Adipocyte (in vitro differentiated cells): Measurements from ENCODE around the gene ACBD6.

Experiments
- DNase-seq: peaks from one replicate; pipeline ENCODE4 v3.0.0-alpha.2; 2015; ENCODE audit warnings: low read depth
- H3K27me3 ChIP-seq: replicated peaks from 2 replicates; pipeline ENCODE4 v1.7.0; 2013; ENCODE audit warnings: mild to moderate bottlenecking, low read length, moderate library complexity; ENCODE audit not compliant: control insufficient read depth, insufficient read depth
- H3K36me3 ChIP-seq: 2 replicates; pipeline ENCODE4 v1.7.0; 2013; ENCODE audit warnings: low read length, mild to moderate bottlenecking, moderate library complexity; ENCODE audit not compliant: control insufficient read depth, insufficient read depth, severe bottlenecking
- H3K4me1 ChIP-seq: 2 replicates; pipeline ENCODE4 v1.7.0; 2013; ENCODE audit warnings: mild to moderate bottlenecking, low read length, moderate library complexity; ENCODE audit not compliant: control insufficient read depth, insufficient read depth
- H3K4me3 ChIP-seq: 2 replicates; pipeline ENCODE4 v1.7.0; 2013; ENCODE audit warnings: mild to moderate bottlenecking, low read length, moderate library complexity
- H3K9ac ChIP-seq: 2 replicates; pipeline ENCODE4 v1.7.0; 2013; ENCODE audit warnings: mild to moderate bottlenecking, low read length, moderate library complexity
- H3K9me3 ChIP-seq: 2 replicates; pipeline ENCODE4 v1.7.0; 2013; ENCODE audit warnings: mild to moderate bottlenecking, low read length, moderate library complexity; ENCODE audit not compliant: control insufficient read depth

The ACBD6 gene

DNA sequence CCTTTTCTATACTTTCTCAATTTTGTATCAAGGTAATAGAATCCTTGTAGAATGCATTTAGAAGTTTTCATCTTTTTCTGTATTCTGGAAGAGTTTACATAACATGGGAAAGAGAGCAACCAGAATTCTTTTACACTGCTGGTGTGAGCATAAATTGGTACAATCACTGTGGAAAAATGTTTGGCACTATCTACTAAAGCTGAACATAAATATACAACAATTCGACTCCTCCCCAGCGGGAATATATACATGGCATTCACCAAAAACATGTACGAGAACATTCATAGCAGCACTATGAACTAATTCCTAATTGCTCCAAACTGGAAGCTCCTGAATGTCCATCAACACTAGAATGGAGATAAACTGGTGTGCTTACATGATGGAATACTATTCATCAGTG, 1.8 kb upstream of the ACBD6 start:
- Histone ChIP-seq H3K27me3 (no peaks in the 10 kb centered on the region), H3K4me3 (no peak overlapping the region), H3K36me3 (no peaks in the 10 kb centered on the region), H3K9ac (no peak overlapping the region), H3K4me1 (peaks cover 26% of the 10 kb centered on the region), H3K9me3 (no peaks in the 10 kb centered on the region)
- DNase-seq: peak; percentile 44

DNA sequence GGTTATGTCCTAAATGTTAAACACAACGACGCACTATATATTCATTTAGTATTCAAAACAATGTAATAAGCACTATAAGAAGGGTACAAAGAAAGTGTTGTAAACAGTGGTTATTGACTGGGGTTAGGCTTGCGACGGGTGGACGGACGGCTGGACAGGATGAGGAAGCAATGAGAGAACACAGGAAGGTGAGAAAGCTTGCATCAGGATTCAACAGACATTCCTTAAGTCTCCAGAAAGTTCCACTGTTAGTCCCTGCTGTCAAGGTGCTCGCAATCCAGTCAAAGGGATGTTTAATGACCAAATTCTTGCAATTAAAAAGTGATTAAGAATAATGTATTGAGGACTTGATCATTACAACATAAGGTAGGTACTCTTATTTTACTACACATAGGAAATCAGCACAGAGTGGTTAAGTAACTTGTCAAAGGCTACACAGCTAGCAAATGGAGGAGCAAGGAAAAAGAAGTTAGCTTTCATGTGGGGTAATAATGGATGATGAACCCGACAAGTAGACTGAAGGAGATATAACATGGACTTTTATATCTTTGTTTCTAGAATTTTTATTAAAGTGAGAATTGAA, 994 bp upstream of the ACBD6 start:
- Histone ChIP-seq H3K27me3 (no peaks in the 10 kb centered on the region), H3K9me3 (no peaks in the 10 kb centered on the region), H3K4me1 (peaks cover 26% of the 10 kb centered on the region), H3K9ac (peak overlapping the region; percentile 96), H3K4me3 (peak overlapping the region; percentile 97), H3K36me3 (peaks cover 2% of the 10 kb centered on the region)
- DNase-seq: no peak

DNA sequence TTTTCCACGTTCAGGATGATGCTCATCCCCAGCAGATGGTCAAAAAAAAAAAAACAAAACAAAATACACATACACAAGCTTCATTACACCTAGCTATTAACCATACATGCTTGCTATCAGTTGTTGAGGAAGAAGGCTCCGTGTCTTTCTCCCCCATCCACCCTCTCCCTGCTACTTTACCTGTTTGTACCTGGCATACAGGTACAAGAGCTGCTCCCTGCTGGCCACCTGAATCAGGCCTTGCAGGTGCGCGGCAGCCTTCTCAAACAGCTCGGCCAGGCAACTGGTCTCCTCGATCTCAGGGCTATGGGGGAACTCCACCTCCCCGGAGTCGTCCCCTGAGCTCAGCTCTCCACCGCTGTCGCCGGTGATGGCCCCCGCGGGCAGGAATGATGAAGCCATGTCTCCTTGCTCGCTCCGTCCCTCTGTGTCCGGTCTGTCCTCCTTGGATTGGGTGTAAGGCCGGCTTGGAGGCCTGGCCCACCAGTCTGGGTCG, 464 bp downstream of the ACBD6 start:
- H3K27me3 ChIP-seq: no peaks in the 10 kb centered on the region

DNA sequence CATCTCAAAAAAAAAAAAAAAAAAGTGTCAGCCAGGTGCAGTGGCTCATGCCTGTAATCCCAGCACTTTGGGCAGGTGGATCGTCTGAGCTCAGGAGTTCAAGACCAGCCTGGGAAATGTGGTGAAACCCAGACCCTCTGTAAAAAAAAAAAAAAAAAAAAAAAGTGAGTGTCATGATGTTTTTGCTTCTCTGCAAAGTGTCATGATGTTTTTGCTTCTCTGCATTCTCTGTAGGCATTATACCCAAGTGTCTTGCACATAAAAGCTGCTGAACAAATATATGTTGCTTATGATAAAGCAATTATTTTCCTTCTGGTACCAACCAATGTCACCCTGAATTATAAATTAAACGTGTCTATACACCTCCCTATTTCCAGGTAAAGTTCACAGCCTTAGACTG, 1.7 kb downstream of the ACBD6 start:
- Histone ChIP-seq H3K36me3 (peaks cover 3% of the 10 kb centered on the region), H3K4me3 (peak overlapping the region; percentile 97), H3K4me1 (peaks cover 21% of the 10 kb centered on the region), H3K9ac (peak overlapping the region; percentile 25), H3K9me3 (no peaks in the 10 kb centered on the region), H3K27me3 (no peaks in the 10 kb centered on the region)
- DNase-seq: no peak

More for the DNA sequence above, 464 bp downstream of the ACBD6 start:
- Histone ChIP-seq H3K4me3 (peak overlapping the region; percentile 97), H3K9ac (peak overlapping the region; percentile 96), H3K9me3 (no peaks in the 10 kb centered on the region), H3K36me3 (peaks cover 3% of the 10 kb centered on the region), H3K4me1 (peaks cover 26% of the 10 kb centered on the region)
- no peak for DNase-seq

DNA sequence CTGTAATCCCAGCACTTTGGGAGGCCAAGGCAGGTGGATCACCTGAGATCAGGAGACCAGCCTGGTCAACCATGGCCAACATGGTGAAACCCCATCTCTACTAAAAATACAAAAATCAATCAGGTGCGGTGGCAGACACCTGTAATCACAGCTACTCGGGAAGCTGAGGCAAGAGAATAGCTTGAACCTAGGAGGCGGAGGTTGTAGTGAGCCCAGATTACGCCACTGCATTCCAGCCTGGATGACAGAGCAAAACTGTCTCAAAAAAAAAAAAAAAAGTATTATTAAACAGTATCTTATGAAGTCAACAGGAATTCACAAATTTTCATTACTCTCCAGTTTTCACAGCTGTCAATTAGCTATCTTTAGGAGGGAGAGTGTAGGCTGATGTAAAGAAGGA, 3.8 kb downstream of the ACBD6 start:
- peaks cover 19% of the 10 kb centered on the region for H3K4me1 ChIP-seq
- H3K27me3 ChIP-seq: no peaks in the 10 kb centered on the region
- no peak for DNase-seq
- no peak overlapping the region for H3K9ac ChIP-seq
- peaks cover 11% of the 10 kb centered on the region for H3K36me3 ChIP-seq
- H3K9me3 ChIP-seq: no peaks in the 10 kb centered on the region
- no peak overlapping the region for H3K4me3 ChIP-seq

DNA sequence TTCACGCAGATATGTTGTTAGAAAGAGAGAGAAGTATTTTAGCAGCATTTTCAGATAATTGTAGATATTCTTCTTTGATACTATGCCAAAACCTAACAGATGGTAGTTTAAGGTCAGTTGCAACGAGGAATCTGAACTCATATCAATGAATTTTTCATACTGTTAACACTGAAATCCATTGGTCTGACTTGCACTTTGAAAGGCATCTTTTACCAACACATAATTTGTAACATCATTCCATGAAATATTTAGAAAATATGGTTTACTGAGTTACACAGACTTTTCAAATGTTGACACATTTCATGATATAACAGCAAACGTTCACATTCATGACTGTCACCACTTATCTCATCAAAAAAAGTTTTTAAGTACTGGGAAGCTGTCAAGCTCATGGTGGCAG, 4.6 kb downstream of the ACBD6 start:
- Histone ChIP-seq H3K27me3 (no peaks in the 10 kb centered on the region), H3K9me3 (no peaks in the 10 kb centered on the region), H3K36me3 (peaks cover 11% of the 10 kb centered on the region), H3K4me1 (peaks cover 14% of the 10 kb centered on the region), H3K9ac (no peak overlapping the region), H3K4me3 (no peak overlapping the region)
- no peak for DNase-seq

DNA sequence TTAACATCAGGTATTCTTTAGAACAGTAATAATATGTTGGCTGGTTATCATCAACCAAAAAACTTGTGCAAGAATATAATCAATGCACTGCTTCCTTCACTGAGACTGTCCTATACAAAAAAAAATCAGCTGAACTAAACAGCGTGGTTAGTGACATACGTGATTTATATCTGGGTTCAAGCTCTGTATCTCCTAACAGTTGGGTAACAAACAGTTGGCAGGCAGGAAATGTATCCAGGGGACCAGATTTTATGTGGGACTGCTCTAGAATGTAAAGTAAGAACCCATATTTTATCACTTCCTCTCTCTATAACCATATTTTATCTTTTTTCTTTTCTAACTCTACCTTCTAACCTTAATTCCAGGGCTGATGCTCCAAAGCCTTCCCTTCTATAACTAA, 8.0 kb downstream of the ACBD6 start:
- Histone ChIP-seq H3K27me3 (no peaks in the 10 kb centered on the region), H3K4me1 (no peaks in the 10 kb centered on the region), H3K9me3 (no peaks in the 10 kb centered on the region), H3K36me3 (peaks cover 20% of the 10 kb centered on the region), H3K4me3 (no peak overlapping the region), H3K9ac (no peak overlapping the region)
- no peak for DNase-seq

DNA sequence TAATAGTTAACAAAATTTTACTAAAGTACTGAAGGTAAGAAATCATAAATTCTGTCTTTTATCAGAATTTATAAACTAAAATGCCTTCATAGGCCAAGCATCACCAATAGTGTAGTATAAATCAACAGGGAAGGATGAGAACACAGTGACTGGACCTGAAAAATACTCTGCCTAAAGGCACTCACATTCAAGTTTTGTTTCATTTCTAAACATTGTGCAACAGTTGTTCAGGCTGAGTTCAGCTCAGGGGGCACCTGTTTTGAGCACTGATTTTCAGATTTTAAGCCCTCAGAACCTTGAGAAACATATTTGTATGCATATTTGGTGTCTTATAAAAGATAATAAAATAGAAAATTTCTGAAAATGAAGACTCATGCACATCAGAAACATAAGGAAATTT, 12.4 kb downstream of the ACBD6 start:
- Histone ChIP-seq H3K27me3 (no peaks in the 10 kb centered on the region), H3K4me3 (no peak overlapping the region), H3K36me3 (peaks cover 34% of the 10 kb centered on the region), H3K4me1 (no peaks in the 10 kb centered on the region), H3K9ac (no peak overlapping the region), H3K9me3 (no peaks in the 10 kb centered on the region)
- DNase-seq: peak; percentile 34

DNA sequence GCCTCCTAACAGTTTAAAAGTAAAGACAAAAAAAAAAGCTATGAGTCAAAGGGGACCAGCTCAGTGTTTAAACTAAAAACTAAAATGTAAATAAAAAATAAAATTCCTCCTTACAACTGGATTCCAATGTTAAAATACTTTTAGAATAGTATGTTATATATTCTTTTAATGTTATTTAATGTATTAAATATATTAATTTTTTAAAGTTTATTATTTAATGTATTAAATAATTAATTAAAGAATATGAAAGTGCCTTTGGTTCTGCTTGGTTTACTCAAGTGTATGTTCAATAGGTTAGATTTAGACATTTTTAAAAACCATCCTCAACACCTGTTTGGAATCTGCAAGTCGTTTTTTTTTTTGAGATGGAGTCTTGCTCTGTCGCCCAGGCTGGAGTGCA, 13.1 kb downstream of the ACBD6 start:
- Histone ChIP-seq H3K9me3 (no peaks in the 10 kb centered on the region), H3K4me1 (no peaks in the 10 kb centered on the region), H3K36me3 (peaks cover 36% of the 10 kb centered on the region), H3K4me3 (no peak overlapping the region), H3K9ac (no peak overlapping the region), H3K27me3 (no peaks in the 10 kb centered on the region)
- no peak for DNase-seq

DNA sequence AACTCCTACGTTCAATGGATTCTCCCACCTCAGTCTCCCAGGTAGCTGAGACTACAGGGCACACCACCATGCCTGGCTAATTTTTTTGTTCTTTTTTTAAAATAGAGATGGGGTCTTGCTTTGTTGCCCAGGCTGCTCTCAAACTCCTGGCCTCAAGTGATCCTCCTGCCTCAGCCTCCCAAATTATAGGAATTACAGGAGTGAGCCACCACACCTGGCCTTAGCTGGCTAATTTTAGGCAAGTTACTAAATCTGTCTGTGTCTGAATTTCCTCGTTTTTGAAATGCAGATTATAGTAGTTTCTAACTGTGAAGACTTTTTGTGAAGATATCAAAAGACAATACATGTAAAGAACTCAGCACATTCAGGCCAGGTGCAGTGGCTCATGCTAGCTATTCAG, 13.7 kb downstream of the ACBD6 start:
- Histone ChIP-seq H3K4me3 (no peak overlapping the region), H3K4me1 (no peaks in the 10 kb centered on the region), H3K9ac (no peak overlapping the region), H3K36me3 (peaks cover 31% of the 10 kb centered on the region), H3K27me3 (no peaks in the 10 kb centered on the region), H3K9me3 (no peaks in the 10 kb centered on the region)
- no peak for DNase-seq

DNA sequence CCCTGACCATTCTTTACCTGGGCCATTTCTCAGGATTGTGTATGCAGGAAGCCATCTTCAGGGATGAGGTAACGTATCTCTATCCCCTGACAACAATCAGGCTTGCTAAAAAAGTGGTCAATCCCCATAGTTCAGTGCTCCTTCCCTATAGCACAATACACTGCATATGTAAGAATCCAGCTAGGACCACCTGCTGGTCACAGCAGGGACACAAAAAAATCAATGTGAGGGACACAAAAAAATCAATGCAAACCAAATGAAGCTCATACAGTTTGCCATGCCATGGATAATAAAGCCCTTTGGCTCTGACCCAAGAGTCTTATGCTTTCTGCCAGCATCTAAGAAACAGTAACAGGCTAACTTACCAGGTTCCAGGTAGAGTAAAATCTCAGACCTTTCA, 16.3 kb downstream of the ACBD6 start:
- Histone ChIP-seq H3K9me3 (no peaks in the 10 kb centered on the region), H3K36me3 (peaks cover 27% of the 10 kb centered on the region), H3K27me3 (no peaks in the 10 kb centered on the region), H3K4me3 (no peak overlapping the region), H3K9ac (no peak overlapping the region), H3K4me1 (no peaks in the 10 kb centered on the region)
- DNase-seq: no peak

DNA sequence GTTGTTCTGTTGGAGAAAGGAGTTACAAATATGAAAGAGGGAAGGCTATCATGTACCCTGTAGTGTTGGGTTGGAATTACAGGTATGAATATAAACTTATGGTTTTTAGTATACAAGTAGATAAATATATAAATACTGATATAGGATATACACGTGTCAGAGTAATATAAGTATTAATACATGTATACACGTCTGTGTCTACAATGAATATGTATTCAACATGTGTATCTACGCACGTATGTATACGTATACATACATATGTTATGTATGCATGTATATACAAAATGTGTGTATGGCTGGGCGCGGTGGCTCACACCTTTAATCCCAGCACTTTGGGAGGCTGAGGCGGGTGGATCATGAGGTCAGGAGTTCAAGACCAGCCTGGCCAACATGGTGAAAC, 17.9 kb downstream of the ACBD6 start:
- no peaks in the 10 kb centered on the region for H3K9me3 ChIP-seq

More for the DNA sequence above, 17.9 kb downstream of the ACBD6 start:
- DNase-seq: no peak
- Histone ChIP-seq H3K36me3 (peaks cover 27% of the 10 kb centered on the region), H3K4me1 (no peaks in the 10 kb centered on the region), H3K9ac (no peak overlapping the region), H3K27me3 (no peaks in the 10 kb centered on the region), H3K4me3 (no peak overlapping the region)
